Duodenal mucosa (tissue), 2 donors: Measurements from ENCODE around the gene RAD17.
"Not testable (repeated sequence)": the region's sequence is repeated elsewhere in the genome, so short reads cannot be mapped to it uniquely, and the experiment has no call there.

ENCODE experiments used
- H3K27ac ChIP-seq: one replicate; pipeline ENCODE4 v1.7.0; 2013; ENCODE audit warnings: low read depth, low read length
- H3K27me3 ChIP-seq, 2 donors: one replicate each; pipeline ENCODE4 v1.7.0; 2013; ENCODE audit warnings: low read length in 2 of 2, control low read depth in 1 of 2; ENCODE audit not compliant: insufficient read depth in 2 of 2, control insufficient read depth in 1 of 2
- H3K36me3 ChIP-seq, 2 donors: one replicate each; pipeline ENCODE4 v1.7.0; 2013; ENCODE audit warnings: low read length in 2 of 2, control low read depth in 1 of 2; ENCODE audit not compliant: insufficient read depth in 2 of 2, control insufficient read depth in 1 of 2
- H3K4me1 ChIP-seq, 2 donors: one replicate each; pipeline ENCODE4 v1.7.0; 2013; ENCODE audit warnings: low read length in 2 of 2, control low read depth in 1 of 2; ENCODE audit not compliant: insufficient read depth in 2 of 2, control insufficient read depth in 1 of 2
- H3K4me3 ChIP-seq, 2 donors: one replicate each; pipeline ENCODE4 v1.7.0; 2013; ENCODE audit warnings: low read length in 2 of 2, low read depth in 1 of 2
- H3K9ac ChIP-seq, 2 donors: one replicate each; pipeline ENCODE4 v1.7.0; 2013; ENCODE audit warnings: low read length in 2 of 2, low read depth in 1 of 2
- H3K9me3 ChIP-seq, 2 donors: one replicate each; pipeline ENCODE4 v1.7.0; 2013; ENCODE audit warnings: low read length in 2 of 2, control low read depth in 1 of 2; ENCODE audit not compliant: control insufficient read depth in 1 of 2

Gene RAD17

GRCh38 chr5:69343083-69343482 lies 26.5 kb upstream of the RAD17 start:
- Histone ChIP-seq H3K4me3 (no peak overlapping the region), H3K27me3 (no peaks in the 10 kb centered on the region), H3K9me3 (no peaks in the 10 kb centered on the region), H3K36me3 (no peaks in the 10 kb centered on the region), H3K4me1 (no peaks in the 10 kb centered on the region), H3K27ac (no peak overlapping the region), H3K9ac (no peak overlapping the region)

- Histone ChIP-seq H3K9ac (no peak overlapping the region), H3K27ac (no peak overlapping the region), H3K36me3 (peaks cover 9 to 33% of the 10 kb centered on the region in 2 donors), H3K4me1 (no peaks in the 10 kb centered on the region), H3K4me3 (no peak overlapping the region), H3K9me3 (no peaks in the 10 kb centered on the region), H3K27me3 (no peaks in the 10 kb centered on the region)
These were observed 19.0 kb upstream of the RAD17 start for GRCh38 chr5:69350664-69351063.

GRCh38 chr5:69359699-69360098 lies 9.9 kb upstream of the RAD17 start:
- Histone ChIP-seq H3K36me3 (peaks cover 0 to 26% of the 10 kb centered on the region in 2 donors), H3K9me3 (no peaks in the 10 kb centered on the region), H3K4me1 (no peaks in the 10 kb centered on the region), H3K27ac (no peak overlapping the region), H3K4me3 (no peak overlapping the region), H3K27me3 (no peaks in the 10 kb centered on the region), H3K9ac (no peak overlapping the region)

- Histone ChIP-seq H3K4me1 (no peaks in the 10 kb centered on the region), H3K9me3 (no peaks in the 10 kb centered on the region), H3K9ac (no peak overlapping the region), H3K27ac (no peak overlapping the region), H3K36me3 (peaks cover 5 to 26% of the 10 kb centered on the region in 2 donors), H3K27me3 (no peaks in the 10 kb centered on the region), H3K4me3 (no peak overlapping the region)
These were observed 9.2 kb upstream of the RAD17 start for GRCh38 chr5:69360442-69360841.

GRCh38 chr5:69364414-69364813 lies 5.2 kb upstream of the RAD17 start:
- Histone ChIP-seq H3K4me1 (peaks cover 10 to 14% of the 10 kb centered on the region in 2 donors), H3K9me3 (no peaks in the 10 kb centered on the region), H3K27me3 (no peaks in the 10 kb centered on the region), H3K4me3 (no peak overlapping the region), H3K27ac (no peak overlapping the region), H3K36me3 (peaks cover 5 to 31% of the 10 kb centered on the region in 2 donors), H3K9ac (no peak overlapping the region)

GRCh38 chr5:69364850-69365249 lies 4.8 kb upstream of the RAD17 start:
- no peaks in the 10 kb centered on the region for H3K9me3 ChIP-seq
- H3K4me3 ChIP-seq = no peak overlapping the region
- H3K36me3 ChIP-seq = peaks cover 5 to 31% of the 10 kb centered on the region in 2 donors
- H3K27ac ChIP-seq = no peak overlapping the region
- peaks cover 10 to 14% of the 10 kb centered on the region in 2 donors for H3K4me1 ChIP-seq
- no peak overlapping the region for H3K9ac ChIP-seq
- H3K27me3 ChIP-seq = no peaks in the 10 kb centered on the region

- Histone ChIP-seq H3K27me3 (no peaks in the 10 kb centered on the region), H3K4me1 (peaks cover 23 to 32% of the 10 kb centered on the region in 2 donors), H3K9ac (no peak overlapping the region), H3K4me3 (peak overlapping the region; percentile 98 to 99), H3K27ac (no peak overlapping the region), H3K9me3 (no peaks in the 10 kb centered on the region), H3K36me3 (peaks cover 5 to 30% of the 10 kb centered on the region in 2 donors)
These were observed 1.8 kb upstream of the RAD17 start for GRCh38 chr5:69367697-69368279.

- peak overlapping the region; percentile 96 for H3K27ac ChIP-seq
- no peaks in the 10 kb centered on the region for H3K27me3 ChIP-seq
- H3K36me3 ChIP-seq = peaks cover 5 to 24% of the 10 kb centered on the region in 2 donors
- H3K9me3 ChIP-seq = no peaks in the 10 kb centered on the region
- H3K4me1 ChIP-seq = peaks cover 23 to 32% of the 10 kb centered on the region in 2 donors
- peak overlapping the region; percentile 71 to 91 for H3K9ac ChIP-seq
- H3K4me3 ChIP-seq = peak overlapping the region; percentile 98 to 99
These were observed 919 bp upstream of the RAD17 start for GRCh38 chr5:69368458-69369339.

GRCh38 chr5:69370335-69370734 lies 717 bp downstream of the RAD17 start:
- not testable (repeated sequence) for H3K27me3 ChIP-seq, H3K27ac ChIP-seq, H3K9me3 ChIP-seq
- H3K9ac ChIP-seq = peak overlapping the region; percentile 71 to 91
- peaks cover 1 to 19% of the 10 kb centered on the region in 2 donors for H3K36me3 ChIP-seq
- peak overlapping the region; percentile 98 to 99 for H3K4me3 ChIP-seq
- peaks cover 23 to 32% of the 10 kb centered on the region in 2 donors for H3K4me1 ChIP-seq

- no peak overlapping the region for H3K9ac ChIP-seq
- H3K27me3 ChIP-seq = no peaks in the 10 kb centered on the region
- H3K4me1 ChIP-seq = peaks cover 23 to 32% of the 10 kb centered on the region in 2 donors
- H3K4me3 ChIP-seq = no peak overlapping the region
- peaks cover 0 to 13% of the 10 kb centered on the region in 2 donors for H3K36me3 ChIP-seq
- no peaks in the 10 kb centered on the region for H3K9me3 ChIP-seq
- no peak overlapping the region for H3K27ac ChIP-seq
These were observed 2.8 kb downstream of the RAD17 start for GRCh38 chr5:69372394-69372793.
